DMS153 treated with DMSO at 0.1 percent for 48 hours (cell line): ENCODE data around the gene STPG1.

Source experiments
- DNase-seq: peaks from one replicate; lab custom pipeline; 2025; ENCODE audit not compliant: unreplicated experiment; lab: John Stamatoyannopoulos, UW

The STPG1 gene

DNA sequence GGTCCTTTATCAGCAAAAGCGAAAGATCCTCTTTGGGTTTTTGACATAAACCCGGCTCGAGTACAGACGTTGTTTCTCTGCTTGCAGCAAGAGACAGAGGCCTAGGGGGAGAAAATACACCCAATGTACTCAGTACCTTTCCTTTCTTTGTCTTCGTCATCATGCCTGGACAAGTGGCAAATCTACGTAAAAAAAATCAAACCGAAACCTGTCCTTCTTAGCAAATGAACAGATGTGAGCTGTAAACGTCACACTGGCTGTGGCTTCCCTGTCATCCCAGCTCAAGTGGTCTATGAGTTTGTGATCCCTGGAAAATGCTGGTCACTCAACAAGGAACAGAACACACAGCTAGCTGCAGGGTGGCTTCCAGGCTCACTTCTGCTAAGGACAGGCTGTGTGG is 39.9 kb downstream of the STPG1 start:
- DNase-seq: no peak

DNA sequence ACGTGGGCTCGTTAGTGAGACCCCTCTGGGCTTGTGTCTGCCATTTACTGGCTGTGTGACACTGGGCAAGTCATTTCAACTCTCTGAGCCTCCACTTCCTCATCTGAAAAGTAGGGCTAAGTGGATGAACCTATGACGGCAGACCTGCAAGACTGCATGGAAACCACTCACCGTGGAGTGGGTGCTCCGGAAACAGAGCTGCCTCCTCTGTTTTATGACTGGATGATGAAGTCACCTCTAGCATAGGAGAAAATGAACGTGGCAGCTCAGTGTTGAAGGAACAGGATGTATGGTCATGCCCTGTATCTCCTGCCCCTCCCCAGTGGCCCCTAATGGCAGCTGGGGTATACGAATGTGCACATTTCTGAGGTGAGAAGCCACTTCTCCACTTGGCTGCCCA is 40.5 kb downstream of the STPG1 start:
- no peak for DNase-seq

DNA sequence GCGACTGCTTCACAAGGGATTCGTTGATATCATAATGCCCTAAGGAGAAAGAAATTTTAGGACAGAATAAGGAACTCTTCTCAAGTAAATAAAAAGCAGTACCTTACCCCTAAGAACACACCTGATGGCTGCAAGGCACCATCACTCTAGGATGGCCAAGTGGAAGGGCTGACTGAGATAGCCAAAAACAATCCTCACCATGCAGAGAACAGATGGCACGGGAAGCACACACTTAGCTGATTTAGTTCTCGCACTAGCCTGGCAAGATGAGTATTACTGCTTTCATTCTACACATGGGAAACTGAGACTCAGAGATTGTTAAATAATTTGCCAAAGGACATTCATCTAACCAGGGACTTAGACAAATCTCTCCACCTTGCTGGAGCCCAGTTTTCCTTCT is 43.8 kb downstream of the STPG1 start:
- no peak for DNase-seq

DNA sequence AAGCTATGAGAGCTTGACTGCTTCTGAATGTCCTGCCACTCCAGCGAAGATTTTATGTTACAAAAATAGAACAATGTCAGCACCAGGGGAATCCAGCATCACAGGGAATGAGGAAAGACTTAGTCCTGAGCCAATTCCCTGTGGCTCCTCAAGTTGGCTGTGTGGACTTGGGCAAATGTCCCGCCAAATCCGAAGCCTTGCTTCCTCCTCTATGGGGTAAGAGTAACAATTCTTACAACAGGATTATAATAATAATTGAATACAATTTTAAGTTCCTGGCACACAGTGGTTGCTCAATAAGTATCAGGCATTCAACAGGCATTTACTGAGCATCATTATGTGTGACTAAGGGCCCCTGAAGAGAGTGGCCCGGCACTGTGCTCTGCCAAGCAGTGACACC is 44.4 kb downstream of the STPG1 start:
- no peak for DNase-seq

DNA sequence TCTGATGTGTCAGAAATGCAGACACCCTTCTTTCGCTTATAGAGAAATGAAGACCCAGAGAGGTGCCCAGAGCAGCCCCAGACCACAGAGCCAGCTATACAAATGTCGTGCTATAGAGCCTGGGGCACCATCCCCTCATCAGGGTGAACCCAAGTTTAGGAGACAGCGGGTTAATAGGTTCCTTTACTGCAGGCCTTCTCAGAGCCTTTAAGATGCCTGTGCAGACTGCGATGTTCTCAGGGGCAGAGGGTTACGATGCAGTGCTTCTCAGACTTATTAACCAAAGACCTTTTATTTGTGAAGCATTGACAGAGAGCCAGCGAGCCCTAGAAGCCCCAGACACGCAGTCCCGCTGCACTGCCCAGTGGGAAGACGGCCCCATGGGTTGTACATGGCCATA is 46.9 kb downstream of the STPG1 start:
- DNase-seq: no peak

DNA sequence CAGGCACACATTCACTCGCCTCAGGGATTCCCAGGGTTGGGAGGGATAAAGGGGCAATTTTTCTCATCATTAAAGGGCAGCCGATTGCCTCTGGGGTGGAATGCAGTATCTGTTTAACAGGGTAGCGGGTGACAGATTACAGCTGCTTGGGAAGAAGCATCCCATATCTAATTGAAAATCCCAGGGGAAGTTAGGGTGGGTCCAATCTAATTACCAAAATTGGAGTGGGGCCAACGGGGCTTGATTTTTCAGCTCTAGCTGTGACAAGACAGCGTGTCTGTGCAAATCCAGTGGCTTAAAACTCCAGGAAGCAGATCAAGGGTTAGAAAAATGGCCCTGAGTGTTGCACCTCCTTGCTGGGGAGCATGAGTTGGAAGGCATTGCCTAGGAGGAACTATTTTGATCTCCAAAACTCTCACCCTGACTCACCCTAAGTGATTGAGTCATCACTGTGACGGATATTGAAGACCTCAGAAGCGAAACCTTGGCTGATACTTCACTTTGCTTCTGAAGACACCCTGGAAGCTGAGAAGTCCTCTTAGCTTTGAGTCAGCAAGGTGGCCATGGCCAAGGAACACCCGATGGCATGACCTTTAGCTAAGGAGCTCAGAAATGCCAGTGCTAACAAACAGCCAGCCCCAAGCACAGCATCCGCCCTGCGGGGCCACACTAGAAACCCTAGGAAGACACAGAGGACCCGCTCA is 48.5 kb downstream of the STPG1 start:
- no peak for DNase-seq

DNA sequence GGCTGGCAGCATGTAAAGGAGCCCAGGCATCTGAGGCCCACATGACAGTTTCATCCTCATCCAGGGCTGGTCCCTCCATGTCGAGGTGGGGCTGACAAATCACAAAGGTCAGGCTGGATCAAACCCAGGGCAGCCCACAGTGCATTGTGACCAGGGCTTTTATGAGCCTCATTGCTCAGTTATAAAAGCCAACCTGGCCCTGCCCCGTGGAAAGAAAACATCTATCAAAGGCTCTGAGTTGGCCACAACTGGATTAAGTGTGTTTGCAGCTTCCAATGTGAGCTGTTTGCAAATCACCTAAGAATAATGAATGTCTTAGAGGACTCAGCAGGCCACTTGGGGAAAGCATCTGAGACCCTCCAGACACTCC is 49.0 kb downstream of the STPG1 start:
- no peak for DNase-seq

DNA sequence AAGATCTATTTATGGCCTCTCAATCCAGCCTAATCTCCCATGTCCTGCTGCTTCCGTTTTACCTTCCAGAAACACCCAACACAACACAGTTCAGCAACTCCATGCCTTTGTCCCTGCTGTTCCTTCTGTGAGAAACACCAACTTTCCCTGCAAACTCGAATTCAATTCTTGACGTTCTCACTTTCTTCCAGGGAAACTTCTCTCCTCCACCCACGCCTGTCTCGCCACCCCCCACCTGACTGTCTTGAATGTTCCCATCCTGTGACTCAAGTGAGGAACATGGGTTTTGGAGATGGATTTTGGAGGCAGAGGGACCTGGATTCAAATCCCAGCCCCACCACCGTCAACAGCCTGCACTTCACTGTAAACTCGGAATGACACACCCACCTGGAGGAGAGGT is 49.6 kb downstream of the STPG1 start:
- no peak for DNase-seq

DNA sequence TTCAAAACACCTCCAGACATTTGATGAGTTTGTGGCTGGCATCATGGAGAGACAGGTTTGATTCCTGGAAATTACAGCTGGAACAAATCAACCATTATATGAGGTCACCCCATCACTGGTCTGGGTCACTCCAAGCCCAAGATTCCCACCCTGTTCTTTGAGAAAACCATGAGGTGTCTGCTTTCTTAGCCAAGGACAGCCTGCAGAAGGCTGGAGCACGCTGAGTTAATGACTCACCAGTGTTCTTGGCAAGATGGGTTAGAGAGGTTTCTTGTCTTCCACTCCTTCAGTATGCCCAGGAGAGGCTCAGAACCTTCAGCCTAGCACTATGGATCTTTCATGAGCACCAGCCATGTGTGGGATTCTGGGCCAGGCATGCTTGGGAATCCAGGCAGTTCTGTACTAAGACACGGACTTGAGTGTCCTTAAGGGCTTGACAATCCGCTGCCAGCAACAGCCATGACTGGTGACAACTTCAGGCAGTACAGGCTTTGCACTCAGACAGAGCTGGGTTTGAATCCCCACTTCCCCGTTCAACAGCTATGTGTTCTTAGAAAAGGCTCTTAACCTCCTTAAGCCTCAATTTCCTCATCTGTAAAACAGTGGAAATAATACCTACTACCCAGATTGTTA is 50.5 kb downstream of the STPG1 start:
- no peak for DNase-seq

DNA sequence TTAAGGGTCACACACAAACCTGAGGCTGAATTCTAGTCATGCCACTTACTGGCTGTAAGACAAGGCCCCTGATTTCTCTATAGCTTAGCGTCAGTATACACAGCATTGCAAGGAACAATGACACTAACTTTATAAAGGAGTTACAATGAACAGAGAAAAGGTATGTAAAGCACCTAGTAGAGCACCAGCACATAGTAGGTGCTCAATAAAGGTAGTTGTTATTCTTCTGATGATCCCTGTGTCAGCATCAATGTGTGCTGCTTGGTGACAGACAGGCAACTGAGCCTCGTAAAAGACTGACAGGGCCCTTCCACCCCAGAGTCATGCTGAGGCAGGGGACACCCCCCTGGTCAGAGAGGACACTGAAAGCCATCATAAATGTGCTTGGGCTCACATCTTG is 51.2 kb downstream of the STPG1 start:
- DNase-seq: no peak

DNA sequence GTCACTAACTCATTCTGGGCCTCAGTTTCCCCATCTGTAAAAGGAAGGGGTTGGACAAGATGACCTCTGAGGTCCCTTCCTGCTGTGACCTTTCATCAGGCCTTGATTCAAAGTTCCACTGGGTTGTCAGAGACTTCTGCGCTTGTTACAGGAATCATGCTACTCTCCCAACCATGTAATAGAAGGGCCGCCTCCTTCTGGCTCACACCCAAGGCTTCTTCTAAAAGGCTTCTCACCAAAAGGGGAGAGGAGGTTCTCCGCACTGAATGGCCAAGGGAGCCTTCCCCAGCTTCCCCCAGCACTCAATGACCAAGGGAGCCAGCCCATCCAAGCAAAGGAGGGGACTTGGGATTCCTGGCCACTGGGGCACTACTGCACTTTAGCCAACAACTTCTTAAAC is 51.8 kb downstream of the STPG1 start:
- DNase-seq: no peak

DNA sequence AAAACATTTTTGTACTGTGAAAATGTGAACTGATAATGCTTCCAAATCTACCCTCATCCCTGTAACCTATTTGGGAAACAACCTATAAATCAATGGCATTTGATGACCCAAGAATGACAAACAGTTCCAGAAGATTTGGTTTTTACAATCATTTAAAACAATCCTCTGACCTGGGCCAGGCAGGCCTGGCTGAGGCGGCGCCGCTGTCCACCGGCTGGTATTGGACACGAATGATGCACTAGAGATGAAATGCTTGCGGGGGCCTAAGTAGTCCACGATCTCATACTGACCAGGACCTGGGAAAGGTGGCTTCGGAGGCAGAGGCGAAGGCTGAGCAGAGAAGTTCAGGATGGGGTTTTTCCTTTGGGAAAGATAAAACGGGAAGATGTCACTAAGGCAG is 52.9 kb downstream of the STPG1 start:
- no peak for DNase-seq

DNA sequence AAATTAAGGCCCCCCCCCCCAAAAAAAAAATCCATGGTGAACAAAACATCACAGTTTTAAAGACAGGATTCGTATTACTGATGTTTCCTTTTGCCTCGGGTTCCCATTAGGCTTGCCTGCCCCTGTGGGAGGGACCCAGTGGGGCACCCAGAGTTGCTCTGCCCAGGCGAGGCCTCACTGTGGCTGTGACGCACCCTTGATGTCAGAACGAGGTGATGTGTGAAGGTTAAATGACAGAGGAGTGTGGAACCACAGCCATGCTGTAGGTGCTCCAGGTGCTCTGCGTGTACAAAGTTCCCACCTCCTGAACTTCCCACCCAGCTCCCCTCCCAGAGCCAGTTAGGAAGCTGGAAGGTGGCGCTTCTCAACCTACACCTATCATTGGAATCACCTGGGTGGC is 56.5 kb downstream of the STPG1 start:
- no peak for DNase-seq

DNA sequence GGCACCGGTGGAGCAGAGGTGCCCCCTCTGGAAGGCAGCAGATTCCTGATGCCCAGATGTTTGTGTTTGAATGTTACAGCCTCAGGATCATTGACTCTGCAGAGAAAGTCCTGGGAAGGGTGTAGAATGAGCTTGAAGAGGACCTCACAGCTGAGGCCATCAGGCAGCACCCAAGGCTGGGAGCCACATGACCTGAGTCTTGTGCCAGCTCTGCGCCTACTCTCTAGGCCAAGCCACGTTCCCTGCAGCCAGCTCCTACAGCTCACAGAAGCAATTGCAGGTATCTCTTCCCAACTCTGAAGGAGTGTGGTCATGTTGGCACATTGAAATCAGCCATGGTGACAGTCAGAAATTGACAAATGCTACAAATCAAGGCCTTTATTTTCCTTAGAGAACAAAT is 58.1 kb downstream of the STPG1 start:
- DNase-seq: no peak

DNA sequence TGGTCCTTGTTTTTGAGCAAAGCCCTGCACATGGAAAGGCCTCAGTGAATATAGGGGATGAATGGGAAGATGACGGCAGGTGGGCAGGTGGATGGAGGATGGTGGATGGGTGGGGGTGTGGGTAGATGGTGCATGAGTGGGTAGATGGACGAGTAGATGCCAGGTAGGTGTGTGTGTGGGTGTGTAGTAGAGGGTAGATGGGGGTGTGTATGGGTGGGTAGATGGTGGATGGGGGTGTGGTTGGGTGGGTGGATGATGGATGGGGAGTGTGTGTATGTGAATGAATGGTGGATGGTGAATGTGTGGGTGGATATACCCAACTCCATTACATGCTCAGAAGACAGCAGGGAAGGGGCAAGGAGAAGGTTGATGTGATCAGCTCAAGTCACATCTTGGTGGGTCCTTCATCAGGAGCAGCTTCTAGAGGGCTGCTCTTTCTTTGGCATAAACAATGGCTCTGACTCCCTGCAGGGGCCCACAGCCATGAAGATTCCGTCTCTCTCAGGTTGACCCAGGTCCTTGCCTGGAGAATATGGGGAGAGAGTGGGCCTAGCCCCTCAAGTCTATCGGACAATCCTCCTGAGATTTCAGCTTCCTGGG is 60.2 kb downstream of the STPG1 start:
- no peak for DNase-seq

DNA sequence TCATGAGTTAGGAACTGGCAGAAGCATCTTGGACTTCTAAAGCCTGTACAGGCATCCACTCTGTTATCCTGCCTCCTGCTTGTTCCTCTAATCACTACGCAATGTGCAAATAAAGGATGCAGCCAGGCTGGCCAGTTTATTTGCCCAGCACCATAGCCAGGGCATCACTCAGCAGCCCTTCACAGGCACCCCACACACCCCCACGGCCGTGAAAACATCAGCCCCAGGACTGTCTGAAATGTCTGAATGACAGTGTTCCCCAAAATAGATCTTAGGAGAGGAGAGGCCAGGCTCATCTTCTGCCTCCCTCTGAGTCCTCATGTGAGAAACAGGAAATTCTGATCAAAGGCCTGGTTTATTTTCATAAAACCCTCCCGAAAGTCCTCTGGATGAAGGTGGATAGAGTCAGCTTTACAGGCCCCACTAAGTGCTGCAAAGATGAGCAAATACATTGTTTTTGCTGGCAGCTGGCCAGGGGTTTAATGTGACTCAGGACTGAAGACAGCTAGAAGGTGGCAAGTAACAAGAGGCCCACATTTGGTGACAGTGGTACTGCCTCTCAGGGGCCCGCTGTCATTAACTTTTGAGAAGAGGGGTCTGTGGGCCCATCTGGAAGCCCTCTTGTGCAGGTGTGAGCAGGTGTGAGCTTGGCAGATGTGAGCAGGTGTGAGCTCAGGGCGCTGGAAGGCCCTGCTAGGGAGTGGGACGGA is 61.5 kb downstream of the STPG1 start:
- DNase-seq: no peak

DNA sequence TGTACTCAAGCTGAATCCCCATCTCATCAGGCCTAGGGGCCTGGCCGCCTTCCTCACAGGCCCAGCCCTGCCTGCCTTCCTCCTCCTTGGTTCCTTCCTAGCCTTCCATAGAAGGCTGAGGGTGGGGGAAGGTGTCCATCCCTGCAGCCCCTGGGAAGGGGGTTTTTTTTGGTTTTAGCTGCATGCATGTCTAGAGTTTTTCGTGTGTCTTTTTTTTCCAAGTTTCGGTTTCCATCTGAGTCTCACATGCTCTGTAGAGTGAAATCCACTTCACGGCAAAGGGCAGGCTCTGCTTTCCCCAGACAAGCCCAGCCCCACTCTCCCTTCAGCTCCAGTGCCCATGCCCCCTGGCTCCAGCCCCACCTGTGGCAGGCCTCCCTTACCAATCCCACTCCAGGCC is 62.3 kb downstream of the STPG1 start:
- no peak for DNase-seq

DNA sequence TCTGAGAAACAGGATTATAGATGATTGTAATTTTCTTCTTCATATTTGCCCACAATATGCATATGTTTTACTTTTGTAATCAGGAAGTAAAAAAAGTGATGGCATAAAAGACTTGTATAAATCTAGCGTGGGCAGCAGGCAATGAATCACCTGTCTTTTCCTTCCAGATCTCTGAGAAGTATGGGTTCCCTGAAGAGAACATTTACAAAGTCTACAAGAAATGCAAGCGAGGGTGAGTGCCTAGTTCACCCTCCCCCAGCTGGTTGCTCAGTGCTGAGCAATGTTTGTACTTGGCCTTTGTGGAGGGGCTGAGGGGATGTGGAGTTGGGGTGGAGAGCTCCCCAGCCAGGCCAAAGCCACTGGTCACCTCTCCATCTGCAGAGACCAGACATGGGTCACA is 63.7 kb downstream of the STPG1 start:
- DNase-seq: no peak

DNA sequence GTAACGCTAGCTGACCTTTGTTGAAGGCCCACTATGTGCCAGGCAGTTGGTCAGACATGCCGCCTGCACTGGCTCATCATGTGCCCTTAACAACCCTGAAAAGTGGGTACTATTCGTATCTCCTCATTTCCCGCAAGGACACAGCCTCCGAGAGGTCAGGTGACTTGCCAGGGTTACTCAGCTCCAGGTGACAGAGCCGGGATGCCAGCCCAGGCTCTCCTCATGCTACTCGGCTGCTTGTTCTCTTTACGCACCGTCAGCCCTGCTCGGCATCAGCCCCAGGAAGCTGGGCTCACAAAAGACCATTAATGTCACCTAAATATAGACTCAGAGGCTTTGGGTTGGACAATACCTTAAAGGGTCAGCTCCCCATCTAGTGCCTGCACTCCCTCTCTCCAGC is 65.4 kb downstream of the STPG1 start:
- no peak for DNase-seq

DNA sequence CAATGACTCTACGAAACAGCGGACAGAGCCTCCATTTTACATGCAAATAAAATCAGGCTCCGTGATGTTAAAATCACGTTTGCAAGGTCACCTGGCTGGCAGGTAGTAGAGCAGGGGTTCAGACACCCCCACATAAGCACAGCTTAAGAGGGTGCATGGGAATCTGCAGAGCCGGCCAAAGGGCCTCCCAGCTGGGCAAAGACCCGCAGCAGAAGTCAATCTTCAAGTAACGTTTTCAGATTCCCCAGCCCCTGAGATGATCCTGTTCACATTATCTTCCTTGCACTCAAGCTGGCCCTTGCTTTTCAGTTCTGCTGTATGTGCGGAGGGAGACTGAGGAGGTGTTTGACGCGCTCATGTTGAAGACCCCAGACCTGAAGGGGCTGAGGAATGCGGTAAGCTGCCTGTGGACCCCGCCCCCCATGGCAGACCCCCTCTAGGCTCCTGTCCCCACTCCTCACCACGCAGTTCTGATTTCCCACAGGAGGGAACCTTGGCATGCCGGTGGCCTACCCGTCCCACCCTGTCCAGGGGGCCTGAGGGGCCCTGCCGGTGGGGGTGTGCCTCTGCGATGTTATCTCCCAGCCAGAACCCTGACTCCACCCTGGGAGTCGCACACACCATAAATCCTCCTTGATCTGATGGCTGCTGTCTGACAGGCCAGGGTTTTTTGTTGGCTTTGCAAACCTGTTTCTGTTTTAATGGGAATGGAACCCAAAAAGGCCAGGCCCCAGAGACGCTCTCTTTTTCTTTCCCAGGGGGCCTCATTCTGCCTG is 66.2 kb downstream of the STPG1 start:
- no peak for DNase-seq

DNA sequence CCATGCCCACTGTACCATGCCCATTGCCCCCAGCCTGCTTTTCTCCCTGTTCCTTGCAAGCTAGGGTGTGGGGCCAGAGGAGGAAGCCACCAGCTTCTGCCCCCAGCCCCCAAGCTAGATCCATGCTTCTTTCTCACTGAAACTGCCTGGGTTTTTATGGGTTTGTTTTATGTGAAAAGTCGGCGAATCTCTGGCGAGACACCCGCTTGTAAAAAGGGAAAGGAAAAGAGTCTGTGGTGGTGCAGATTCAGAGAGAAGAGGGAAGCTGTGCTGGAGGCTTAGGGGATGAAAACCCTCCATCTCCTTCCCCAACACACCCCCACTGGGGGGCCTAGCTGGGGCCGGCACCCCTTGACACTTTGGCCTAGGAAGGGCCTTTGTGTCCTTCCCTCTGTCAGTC is 68.2 kb downstream of the STPG1 start:
- DNase-seq: no peak
